NT2/D1 (cell line): ENCODE data around the gene EGFLAM.

Source experiments
- SUZ12 ChIP-seq: IDR thresholded peaks from 2 replicates; pipeline ENCODE4 v1.6.1; 2011; ENCODE audit not compliant: insufficient read length, insufficient read depth; ENCODE audit errors: extremely low read depth
- YY1 ChIP-seq: IDR thresholded peaks from 2 replicates; pipeline ENCODE4 v1.6.1; 2011; ENCODE audit not compliant: insufficient read length, insufficient read depth

- TF ChIP-seq YY1 (no peak), SUZ12 (no peak)
Measured at GRCh38 chr5:38456657-38457399, 198.5 kb downstream of the EGFLAM start.
